A549 (cell line): ENCODE results near the gene ZFP36L1. TPM values are rescaled to one million over a fixed set of nuclear protein-coding genes. Genes with fewer than 3 reads are reported as not detected.

Source experiments
- ATAC-seq, 2 experiments: fragments of 200-7000 bp in 1 of 2; fragments of >200 bp in 1 of 2; cut with Nextera tagmentation in 1 of 2; cut with Tn5 transposase in 1 of 2; 3 replicates each; pipeline versions ENCODE4 v1.8.0 to v1.9.1; 2018 to 2020; ENCODE audit warnings: mild to moderate bottlenecking in 1 of 2, moderate library complexity in 1 of 2
- CTCF ChIA-PET: fragments of 300-600 bp; sonication (Branson Sonifier 250); formaldehyde crosslinking; extraction: SDS; loops from one replicate; lab custom pipeline; 2021; ENCODE audit warnings: antibody characterized with exemption, inconsistent platforms; lab: Yijun Ruan, JAX
- POLR2A ChIA-PET: fragments of 350-600 bp; formaldehyde crosslinking; extraction: SDS; loops from one replicate; lab custom pipeline; 2021; ENCODE audit warnings: antibody characterized with exemption, inconsistent platforms; lab: Yijun Ruan, JAX
- DNase-seq, 2 experiments: peaks; one replicate each; pipeline versions ENCODE4 v3.0.0 to v3.0.0-alpha.2; 2011 to 2016; ENCODE audit warnings: low read depth in 1 of 2, low spot score in 1 of 2
- FAIRE-seq: peaks from 2 replicates; lab custom pipeline; 2011; peaks lifted over from hg19 to GRCh38; lab: Jason Lieb, UNC
- H3K27ac ChIP-seq, 2 experiments: fragments of >200 bp; sonication (Bioruptor Twin); formaldehyde crosslinking; 3 replicates each; pipeline ENCODE4 v1.5.1; 2016 to 2017
- H3K4me1 ChIP-seq: fragments of >200 bp; sonication (Bioruptor Twin); formaldehyde crosslinking; 3 replicates; pipeline ENCODE4 v1.6.1; 2016
- H3K4me2 ChIP-seq: fragments of >200 bp; sonication (Bioruptor Twin); formaldehyde crosslinking; 3 replicates; pipeline ENCODE4 v1.6.1; 2016
- H3K4me3 ChIP-seq: fragments of >200 bp; sonication (Bioruptor Twin); formaldehyde crosslinking; 3 replicates; pipeline ENCODE4 v1.5.1; 2016
- H3K9me3 ChIP-seq: fragments of >200 bp; sonication (Bioruptor Twin); formaldehyde crosslinking; 3 replicates; pipeline ENCODE4 v1.6.1; 2016
- ATOH8 ChIP-seq: fragments of 250-450 bp; sonication (Bioruptor Pico); IDR thresholded peaks from 2 replicates; pipeline ENCODE4 v1.5.0; 2020; ENCODE audit warnings: low read depth, mild to moderate bottlenecking, moderate library complexity
- CEBPB ChIP-seq, 2 experiments: fragments of >200 bp in 1 of 2; sonication (Bioruptor Twin) in 1 of 2; formaldehyde crosslinking in 1 of 2; IDR thresholded peaks; 2 replicates each; pipeline ENCODE4 v1.6.1; 2012 to 2016
- CTCF ChIP-seq: fragments of >200 bp; sonication (Bioruptor Twin); formaldehyde crosslinking; IDR thresholded peaks from 3 replicates; pipeline ENCODE4 v1.5.1; 2016
- E2F6 ChIP-seq: IDR thresholded peaks from 2 replicates; pipeline ENCODE4 v1.6.1; 2012; ENCODE audit warnings: low read depth, borderline replicate concordance
- EHF ChIP-seq: fragments of 250-450 bp; sonication (Bioruptor Pico); IDR thresholded peaks from 2 replicates; pipeline ENCODE4 v1.5.0; 2020; ENCODE audit warnings: mild to moderate bottlenecking
- EP300 ChIP-seq, 2 experiments: fragments of >200 bp; sonication (Bioruptor Twin); formaldehyde crosslinking; IDR thresholded peaks; 2 replicates in 1 of 2; 3 replicates in 1 of 2; pipeline ENCODE4 v1.6.1; 2016 to 2017
- FOSB ChIP-seq: fragments of 250-450 bp; sonication (Bioruptor Pico); IDR thresholded peaks from 2 replicates; pipeline ENCODE4 v1.5.0; 2020; ENCODE audit warnings: mild to moderate bottlenecking, moderate library complexity
- FOSL2 ChIP-seq, 2 experiments: fragments of 450-650 bp in 1 of 2; fragments of >200 bp in 1 of 2; sonication (Bioruptor Twin) in 1 of 2; formaldehyde crosslinking; IDR thresholded peaks; 2 replicates each; pipeline versions ENCODE4 v1.5.0 to v1.6.1; 2016 to 2020; ENCODE audit warnings: mild to moderate bottlenecking in 1 of 2, moderate library complexity in 1 of 2
- GATA3 ChIP-seq: IDR thresholded peaks from 2 replicates; pipeline ENCODE4 v1.6.1; 2012; ENCODE audit warnings: borderline replicate concordance
- HES2 ChIP-seq: fragments of >200 bp; sonication (Bioruptor Twin); formaldehyde crosslinking; IDR thresholded peaks from 2 replicates; pipeline ENCODE4 v1.6.1; 2016
- HOXA7 ChIP-seq: fragments of 250-450 bp; sonication (Bioruptor Pico); IDR thresholded peaks from 2 replicates; pipeline ENCODE4 v1.5.0; 2020; ENCODE audit warnings: mild to moderate bottlenecking, moderate library complexity
- JUN ChIP-seq, 2 experiments: fragments of >200 bp; sonication (Bioruptor Twin); formaldehyde crosslinking; IDR thresholded peaks; 2 replicates in 1 of 2; 3 replicates in 1 of 2; pipeline ENCODE4 v1.6.1; 2016 to 2017
- JUNB ChIP-seq: fragments of >200 bp; sonication (Bioruptor Twin); formaldehyde crosslinking; IDR thresholded peaks from 2 replicates; pipeline ENCODE4 v1.6.1; 2016
- MAX ChIP-seq: IDR thresholded peaks from 2 replicates; pipeline ENCODE4 v1.6.1; 2012
- MYC ChIP-seq: IDR thresholded peaks from 2 replicates; pipeline ENCODE4 v1.6.1; 2012; ENCODE audit warnings: mild to moderate bottlenecking, inconsistent platforms, low read length, improper control_type of control experiment, borderline replicate concordance
- NR3C1 ChIP-seq: fragments of >200 bp; sonication (Bioruptor Twin); formaldehyde crosslinking; IDR thresholded peaks from 3 replicates; pipeline ENCODE4 v1.6.1; 2017
- PBX3 ChIP-seq: IDR thresholded peaks from 2 replicates; pipeline ENCODE4 v1.6.1; 2012
- POLR2AphosphoS2 ChIP-seq: conservative IDR thresholded peaks from 2 replicates; pipeline ENCODE4 v1.6.1; 2012; ENCODE audit warnings: low read length, improper control_type of control experiment, inconsistent platforms
- RAD21 ChIP-seq, 2 experiments: fragments of >200 bp in 1 of 2; sonication (Bioruptor Twin) in 1 of 2; formaldehyde crosslinking in 1 of 2; IDR thresholded peaks in 1 of 2; conservative IDR thresholded peaks in 1 of 2; 2 replicates in 1 of 2; 3 replicates in 1 of 2; pipeline ENCODE4 v1.6.1; 2012 to 2018; ENCODE audit warnings: inconsistent platforms in 1 of 2
- RCOR1 ChIP-seq: fragments of 150-350 bp; IDR thresholded peaks from 2 replicates; pipeline ENCODE4 v1.6.1; 2014; ENCODE audit warnings: antibody characterized with exemption, low read length, low read depth
- REST ChIP-seq: fragments of 200-600 bp; sonication (generic); IDR thresholded peaks from 2 replicates; pipeline ENCODE4 v1.6.1; 2016; ENCODE audit warnings: antibody characterized with exemption, mild to moderate bottlenecking, moderate library complexity
- SMC3 ChIP-seq: fragments of >200 bp; sonication (Bioruptor Twin); formaldehyde crosslinking; IDR thresholded peaks from 3 replicates; pipeline ENCODE4 v1.6.1; 2018; ENCODE audit warnings: inconsistent platforms
- ZNF302 ChIP-seq: fragments of 250-450 bp; sonication (Bioruptor Pico); IDR thresholded peaks from 2 replicates; pipeline ENCODE4 v1.9.0; 2021; ENCODE audit warnings: inconsistent platforms, mild to moderate bottlenecking, moderate library complexity
- ZSCAN20 ChIP-seq: fragments of 250-450 bp; sonication (Bioruptor Pico); IDR thresholded peaks from 2 replicates; pipeline ENCODE4 v1.8.0; 2022; ENCODE audit warnings: mild to moderate bottlenecking, moderate library complexity
- WGBS: methylation state at CpG from one replicate; pipeline ENCODE4 v1.1.6; 2017; ENCODE audit errors: missing lambda C conversion rate; 5-methylcytosine and 5-hydroxymethylcytosine counted together
- polyA plus RNA-seq, 4 experiments: library from polyadenylated mRNA; depleted of rRNA in 3 of 4; stranded (reverse); fragments of >200 nt; fragmentation: RNase III in 1 of 4; extraction: RNeasy Plus Mini Kit Qiagen cat#74134 plus additional on column Dnase treatment in 1 of 4; gene quantifications; 2 replicates in 3 of 4; 3 replicates in 1 of 4; pipeline ENCODE4 v1.2.3, GENCODE V29; 2011 to 2017

The ZFP36L1 gene
- polyA plus RNA-seq, 2 of the 4 experiments (the other 2 are of a cell fraction) = 76.4 to 114 TPM

GRCh38 chr14:68824517-68825347 is 31.9 kb upstream of the ZFP36L1 start:
- ChIA-PET CTCF (interaction anchor here (0.6 to 6.6 kb wide), 27 partner anchors 8 to 1123 kb away, joined by 3 to 32 read pairs (median 4); no protein-coding TSS in a partner anchor), POLR2A (no interaction called here)
- ATAC-seq = peak; percentile 94 to 99
- Histone ChIP-seq H3K4me3 (no peak overlapping the region), H3K9me3 (no peaks in the 10 kb centered on the region), H3K4me1 (no peaks in the 10 kb centered on the region), H3K27ac (peak overlapping the region; percentile 60 to 72)
- peak; percentile 80 to 90 for DNase-seq
- WGBS = 8% methylated on average over 9 of the region's 11 CpGs
- TF ChIP-seq NR3C1 = no peak
- peak; percentile 67; the same call in 1 of the 2 replicates for TF ChIP-seq ATOH8
- peak; percentile 88; the same call in 1 of the 2 replicates for TF ChIP-seq MYC
- no peak for TF ChIP-seq RCOR1
- TF ChIP-seq POLR2AphosphoS2 = no peak
- peak; percentile 84 for TF ChIP-seq CTCF
- peak; percentile 96 for TF ChIP-seq MAX
- TF ChIP-seq GATA3 = no peak
- TF ChIP-seq JUNB = no peak
- TF ChIP-seq CEBPB (IDR thresholded peaks at IDR 0.05) = peak in 1 of 2 experiments; percentile 20; a peak in 1 of 4 replicates
- TF ChIP-seq HOXA7 = no peak
- TF ChIP-seq ZSCAN20 = no peak
- TF ChIP-seq RAD21 (conservative IDR thresholded peaks at IDR 0.05 in 1 of 2, IDR thresholded peaks at IDR 0.05 in 1 of 2) = peak; percentile 80 to 85
- TF ChIP-seq SMC3 = peak; percentile 86
- TF ChIP-seq JUN (IDR thresholded peaks at IDR 0.05) = peak in 1 of 2 experiments; percentile 54; a peak in 1 of 5 replicates
- no peak for TF ChIP-seq FOSL2 (IDR thresholded peaks at IDR 0.05)
- TF ChIP-seq FOSL2 (CRISPR knock-in tag; IDR thresholded peaks at IDR 0.05) = 0 out of 2 replicates have a peak, but pooled peaks have one; percentile 7
- peak; percentile 24; the same call in 1 of the 2 replicates for TF ChIP-seq ZNF302
- TF ChIP-seq E2F6 = 0 out of 2 replicates have a peak, but pooled peaks have one; percentile 46
- TF ChIP-seq, all 56 proteins: peak for 11
- FAIRE-seq = no peak
- H3K4me2 ChIP-seq = peak overlapping the region; percentile 55

GRCh38 chr14:68824207-68824516 is 31.3 kb upstream of the ZFP36L1 start:
- ATAC-seq (no peak), DNase-seq (no peak), FAIRE-seq (no peak)
- Histone ChIP-seq H3K27ac (peak overlapping the region; percentile 60 to 72; a peak in 4 of 6 replicates), H3K4me3 (no peak overlapping the region), H3K4me2 (peak overlapping the region; percentile 55; the same call in 2 of the 3 replicates), H3K4me1 (peaks cover 4% of the 10 kb centered on the region; the same call in 1 of the 3 replicates), H3K9me3 (no peaks in the 10 kb centered on the region)
- ChIA-PET POLR2A (no interaction called here), CTCF (interaction anchor here (0.6 to 6.6 kb wide), 16 partner anchors 8 to 1054 kb away, joined by 3 to 32 read pairs (median 5); no protein-coding TSS in a partner anchor)
- 88% methylated on average over 1 of the region's 1 CpG for WGBS
- TF ChIP-seq HES2 (no peak), PBX3 (no peak), EHF (CRISPR knock-in tag) (no peak), RAD21 (conservative IDR thresholded peaks at IDR 0.05 in 1 of 2, IDR thresholded peaks at IDR 0.05 in 1 of 2) (no peak), REST (no peak), EP300 (IDR thresholded peaks at IDR 0.05) (no peak), FOSB (CRISPR knock-in tag) (no peak), MYC (no peak), RCOR1 (no peak), CTCF (no peak)
